ENCODE results near the gene GALNT18. TPM values are rescaled to one million over a fixed set of nuclear protein-coding genes. Genes with fewer than 3 reads are reported as not detected.

GALNT18 gene
- total and polyA plus RNA-seq, 9 donors: 3.0 to 13.2 (median 7.7) TPM

- TF ChIP-seq EP300 (IDR thresholded peaks at IDR 0.05) (no peak), POLR2A (IDR thresholded peaks at IDR 0.05) (no peak)
- TF ChIP-seq, protein P1, sequence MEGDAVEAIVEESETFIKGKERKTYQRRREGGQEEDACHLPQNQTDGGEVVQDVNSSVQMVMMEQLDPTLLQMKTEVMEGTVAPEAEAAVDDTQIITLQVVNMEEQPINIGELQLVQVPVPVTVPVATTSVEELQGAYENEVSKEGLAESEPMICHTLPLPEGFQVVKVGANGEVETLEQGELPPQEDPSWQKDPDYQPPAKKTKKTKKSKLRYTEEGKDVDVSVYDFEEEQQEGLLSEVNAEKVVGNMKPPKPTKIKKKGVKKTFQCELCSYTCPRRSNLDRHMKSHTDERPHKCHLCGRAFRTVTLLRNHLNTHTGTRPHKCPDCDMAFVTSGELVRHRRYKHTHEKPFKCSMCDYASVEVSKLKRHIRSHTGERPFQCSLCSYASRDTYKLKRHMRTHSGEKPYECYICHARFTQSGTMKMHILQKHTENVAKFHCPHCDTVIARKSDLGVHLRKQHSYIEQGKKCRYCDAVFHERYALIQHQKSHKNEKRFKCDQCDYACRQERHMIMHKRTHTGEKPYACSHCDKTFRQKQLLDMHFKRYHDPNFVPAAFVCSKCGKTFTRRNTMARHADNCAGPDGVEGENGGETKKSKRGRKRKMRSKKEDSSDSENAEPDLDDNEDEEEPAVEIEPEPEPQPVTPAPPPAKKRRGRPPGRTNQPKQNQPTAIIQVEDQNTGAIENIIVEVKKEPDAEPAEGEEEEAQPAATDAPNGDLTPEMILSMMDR (IDR thresholded peaks at IDR 0.05): no peak
- Histone ChIP-seq H3K27ac (no peak overlapping the region), H3K27me3 (no peaks in the 10 kb centered on the region), H3K4me1 (ENCODE audit: insufficient read depth) (no peaks in the 10 kb centered on the region), H3K36me3 (no peaks in the 10 kb centered on the region), H3K9me3 (no peaks in the 10 kb centered on the region), H3K4me3 (no peak overlapping the region)
- no peak for DNase-seq
- 33 to 50% (median 43%) methylated on average over 3 of the region's 3 CpGs for WGBS, 3 donors
- intact Hi-C loops (cut with DNase I): no loop called here
These were observed 376.4 kb downstream of the GALNT18 start for GRCh38 chr11:11245453-11245852.

GRCh38 chr11:11244470-11245080, 377.2 kb downstream of the GALNT18 start:
- Histone ChIP-seq H3K4me1 (ENCODE audit: insufficient read depth) (no peaks in the 10 kb centered on the region), H3K36me3 (no peaks in the 10 kb centered on the region), H3K27ac (no peak overlapping the region), H3K4me3 (no peak overlapping the region), H3K9me3 (no peaks in the 10 kb centered on the region), H3K27me3 (no peaks in the 10 kb centered on the region)
- intact Hi-C loops (cut with DNase I): no loop called here
- 59 to 88% (median 84%) methylated on average over 2 of the region's 2 CpGs for WGBS, 3 donors
- no peak for TF ChIP-seq EP300 (IDR thresholded peaks at IDR 0.05)
- no peak for TF ChIP-seq POLR2A (IDR thresholded peaks at IDR 0.05)
- TF ChIP-seq, protein P1 (IDR thresholded peaks at IDR 0.05): no peak
- DNase-seq: no peak

DNA sequence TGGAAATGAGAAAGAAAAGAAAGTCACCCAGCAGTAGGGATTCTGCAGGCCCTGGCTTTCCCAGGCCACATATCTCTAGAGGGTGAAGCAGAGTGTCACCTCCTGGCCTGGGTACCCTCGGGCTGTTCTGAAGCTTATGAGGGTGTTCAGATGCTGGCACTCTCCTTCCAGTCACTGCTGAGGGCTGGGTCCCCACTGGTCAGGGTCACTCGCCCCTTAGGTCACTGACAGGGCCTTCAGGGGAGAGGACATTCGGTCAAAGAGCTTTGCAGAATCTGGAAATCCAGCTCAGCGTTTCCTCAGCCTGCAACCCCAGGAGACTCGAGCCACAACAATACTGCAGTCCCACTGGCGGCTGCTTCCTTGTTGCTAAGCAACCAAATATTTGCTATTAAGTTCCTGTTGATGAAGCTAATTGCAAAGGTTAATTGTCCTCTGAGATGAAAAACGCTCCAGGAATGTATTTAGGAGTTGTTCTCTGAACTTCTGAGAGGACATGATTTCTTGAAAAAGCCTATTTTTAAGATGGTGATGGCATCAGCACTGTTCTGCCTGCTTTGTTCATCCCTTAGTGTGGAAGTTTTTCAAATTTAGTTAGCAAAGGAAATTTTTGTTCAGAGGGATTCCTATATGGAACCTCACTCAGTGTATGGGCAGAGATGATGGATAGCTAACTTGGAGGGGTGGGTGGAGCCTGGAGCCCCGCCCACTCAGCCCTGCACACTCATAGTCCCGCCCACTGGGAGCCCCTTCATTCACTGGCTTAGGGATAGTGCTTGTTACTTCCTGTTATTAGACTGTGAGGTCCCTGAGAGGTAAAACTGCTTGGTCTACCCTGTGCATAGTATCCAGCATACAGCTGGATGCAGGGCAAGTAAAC, 378.0 kb downstream of the GALNT18 start:
- WGBS, 3 donors: 27 to 29% (median 27%) methylated on average over 9 of the region's 9 CpGs
- peak; percentile 10 to 66 (median 27) for DNase-seq
- Histone ChIP-seq H3K4me3 (no peak overlapping the region), H3K27me3 (no peaks in the 10 kb centered on the region), H3K27ac (no peak overlapping the region), H3K9me3 (no peaks in the 10 kb centered on the region), H3K36me3 (no peaks in the 10 kb centered on the region), H3K4me1 (ENCODE audit: insufficient read depth) (no peaks in the 10 kb centered on the region)
- intact Hi-C loops (cut with DNase I): no loop called here
- TF ChIP-seq POLR2A (IDR thresholded peaks at IDR 0.05) (no peak), EP300 (IDR thresholded peaks at IDR 0.05) (no peak)
- TF ChIP-seq, protein P1 (IDR thresholded peaks at IDR 0.05): no peak

DNA sequence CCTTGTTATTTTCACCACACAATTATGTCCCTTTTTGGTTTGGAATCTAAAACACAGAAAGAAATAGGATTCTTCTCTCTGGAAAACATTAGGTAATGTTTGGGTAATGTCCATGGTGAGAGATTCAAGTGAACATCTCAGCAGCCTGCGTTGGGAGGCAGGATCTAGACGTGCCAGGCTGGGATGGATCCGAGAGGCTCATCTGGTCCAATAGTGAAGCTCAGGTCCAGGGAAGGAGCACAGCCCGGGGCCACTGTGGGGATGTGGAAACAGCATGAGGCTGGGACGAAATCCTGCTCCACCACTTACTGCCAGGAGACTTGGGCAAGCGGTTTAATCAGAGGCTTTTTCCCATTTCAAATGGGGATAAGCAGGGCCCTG, 378.6 kb downstream of the GALNT18 start:
- Histone ChIP-seq H3K36me3 (no peaks in the 10 kb centered on the region), H3K4me3 (no peak overlapping the region), H3K9me3 (no peaks in the 10 kb centered on the region), H3K4me1 (ENCODE audit: insufficient read depth) (no peaks in the 10 kb centered on the region), H3K27ac (no peak overlapping the region), H3K27me3 (no peaks in the 10 kb centered on the region)
- intact Hi-C loops (cut with DNase I): no loop called here
- 44 to 78% (median 74%) methylated on average over 6 of the region's 6 CpGs for whole genome bisulfite sequencing, 3 donors
- DNase-seq: peak in 2 of 5 donors; percentile 35 to 40
- no peak for TF ChIP-seq EP300 (IDR thresholded peaks at IDR 0.05)
- TF ChIP-seq, protein P1 (IDR thresholded peaks at IDR 0.05): no peak
- no peak for TF ChIP-seq POLR2A (IDR thresholded peaks at IDR 0.05)

All from ovary (tissue), 9 donors.